GM23248 (cell line): ENCODE data around the gene GPR42.

Experiments
- EZH2 ChIP-seq: fragments of 200-600 bp; sonication (generic); IDR thresholded peaks from 2 replicates; pipeline ENCODE4 v1.6.1; 2018; ENCODE audit warnings: antibody characterized with exemption, mild to moderate bottlenecking; ENCODE audit not compliant: insufficient read depth, poor library complexity, severe bottlenecking
- EZH2phosphoT487 ChIP-seq: fragments of 200-600 bp; sonication (generic); IDR thresholded peaks from 2 replicates; pipeline ENCODE4 v1.6.1; 2018; ENCODE audit warnings: antibody characterized with exemption, moderate library complexity, mild to moderate bottlenecking, low read depth; ENCODE audit not compliant: insufficient read depth

DNA sequence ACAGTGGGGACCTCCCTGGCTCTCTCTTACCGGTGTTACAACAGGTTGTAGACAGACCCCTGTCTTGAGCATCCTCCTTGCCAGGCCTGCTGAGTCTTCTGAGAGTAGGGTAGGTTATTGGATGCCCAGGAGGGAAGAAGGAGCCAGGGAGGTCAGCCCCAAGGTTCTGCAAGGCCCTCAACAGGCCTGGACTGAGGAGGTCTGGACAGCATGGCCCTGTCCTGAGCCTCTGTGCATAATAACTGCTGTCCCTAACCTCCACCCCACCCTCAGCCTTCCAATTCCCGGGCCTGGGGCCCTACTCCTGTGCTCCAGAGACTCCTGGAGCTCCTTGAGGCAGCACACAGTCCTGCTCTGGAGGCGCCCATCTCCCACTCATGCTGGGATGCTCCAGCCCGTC lies 41.5 kb upstream of the GPR42 start:
- TF ChIP-seq EZH2 (no peak), EZH2phosphoT487 (no peak)
